RPMI7951 (cell line): ENCODE measurements around the gene STKLD1. TPM values are rescaled to one million over a fixed set of nuclear protein-coding genes. Genes with fewer than 3 reads are reported as not detected.
A peak's percentile ranks its signal among the peaks of the same experiment; 100 is the strongest.

Experiments used
- DNase-seq: peaks from one replicate; pipeline ENCODE4 v3.0.0-alpha.2; 2012; ENCODE audit warnings: low read depth
- total RNA-seq: library from RNA; depleted of rRNA; stranded (reverse); fragments of >200 nt; shearing (Covaris generic); gene quantifications from 2 replicates; pipeline ENCODE4 v1.2.3, GENCODE V29; 2014

Gene STKLD1
- total RNA-seq, 1 experiment from 2014 or later, result 1.7 TPM

DNA sequence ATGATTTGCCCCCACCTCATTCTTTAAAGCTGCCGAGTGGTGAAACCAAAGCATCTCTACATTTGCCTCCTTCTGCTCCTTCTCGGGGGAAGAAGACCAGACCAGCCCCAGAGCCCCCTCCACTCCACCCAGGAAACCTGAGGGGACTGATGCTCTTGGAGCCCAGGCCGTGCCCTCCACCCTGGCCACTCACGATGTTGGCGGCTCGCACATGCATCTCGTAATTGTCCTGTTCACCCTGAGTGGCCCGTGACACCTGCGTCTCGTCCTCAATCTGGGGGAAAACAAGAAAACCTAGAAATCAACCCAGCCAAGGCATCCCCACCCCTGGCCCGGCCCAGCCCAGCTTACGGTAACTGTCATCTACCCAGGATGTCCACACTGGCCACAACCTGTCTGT, 31.2 kb upstream of the STKLD1 start:
- no peak for DNase-seq

DNA sequence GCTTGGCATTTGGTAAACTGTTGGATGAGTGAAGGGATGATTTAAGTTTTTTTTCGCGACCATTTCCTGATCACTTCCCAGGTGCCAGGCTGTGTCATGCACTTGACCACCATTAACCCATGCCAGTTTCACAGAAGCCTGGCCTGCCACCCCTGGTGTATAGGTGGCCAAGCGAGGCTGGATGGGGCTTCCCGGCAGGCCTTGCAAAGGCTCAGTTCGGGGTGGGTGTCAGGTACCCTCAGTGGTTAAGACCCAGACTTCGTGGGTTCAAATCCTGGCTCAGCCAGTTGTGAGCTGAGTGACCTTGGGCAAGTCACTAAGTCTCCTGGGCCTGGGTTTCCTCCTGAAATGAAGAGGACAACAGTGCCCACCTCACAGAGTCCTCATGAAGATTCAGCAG, 30.6 kb upstream of the STKLD1 start:
- no peak for DNase-seq

DNA sequence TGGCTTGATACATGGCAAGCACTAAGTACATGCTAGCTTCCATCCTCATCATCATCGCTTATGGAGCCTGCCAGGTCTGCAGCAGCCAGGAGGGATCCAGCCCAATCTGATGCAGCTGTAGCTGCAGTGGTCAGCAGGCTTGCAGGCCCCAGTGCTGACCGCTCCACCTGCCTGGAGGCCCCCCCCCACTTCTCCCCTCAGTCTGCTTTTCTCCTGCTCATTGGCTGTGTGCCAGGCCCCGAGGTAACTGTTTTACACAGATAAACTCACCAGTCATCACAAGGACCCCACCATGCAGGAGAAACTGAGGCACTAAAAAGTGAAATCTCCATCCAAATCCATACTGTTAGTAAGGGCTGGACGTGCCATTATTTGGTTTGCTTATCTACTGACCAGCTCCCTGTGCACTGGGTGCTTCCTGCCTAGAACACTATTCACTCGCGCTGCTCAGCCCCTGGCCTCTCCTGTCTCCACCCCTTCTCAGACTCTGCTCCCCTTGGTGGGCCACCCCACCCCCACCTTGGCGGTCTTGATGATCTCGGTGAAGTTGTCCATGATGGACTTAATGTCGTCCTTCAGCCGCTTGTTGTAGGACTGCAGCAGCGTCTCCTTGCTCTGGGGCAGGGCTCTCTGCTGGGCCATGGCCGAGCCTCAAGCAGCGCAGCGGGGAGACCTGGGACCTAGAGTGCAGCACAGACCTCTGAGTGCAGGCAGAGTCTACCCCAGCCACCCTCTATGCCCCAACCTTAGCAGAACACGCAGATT, 30.0 kb upstream of the STKLD1 start:
- DNase-seq, result no peak

DNA sequence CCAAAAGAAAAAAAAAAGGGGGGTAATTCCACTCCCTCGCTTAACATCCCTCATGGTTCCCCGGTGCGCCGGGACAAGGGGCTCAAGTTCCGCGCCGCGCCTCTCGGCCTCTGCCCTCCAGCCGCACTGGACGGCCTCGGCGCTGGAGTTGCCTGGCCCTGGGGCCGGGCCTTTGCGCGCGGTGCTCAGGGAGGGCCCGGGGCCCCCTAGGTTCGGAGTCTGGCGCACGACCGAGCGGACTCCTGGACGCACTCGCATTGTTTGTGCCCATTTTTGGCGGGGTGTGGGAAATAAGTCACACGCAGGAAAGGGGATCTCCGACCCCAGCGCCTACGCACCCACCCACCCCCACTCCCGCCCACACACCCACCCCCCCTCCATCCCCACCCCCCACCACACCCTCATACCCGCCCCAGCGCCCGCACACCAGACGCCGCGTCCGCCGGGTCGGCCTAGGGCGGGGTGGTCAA, 28.6 kb upstream of the STKLD1 start:
- DNase-seq, result peak; percentile 35

DNA sequence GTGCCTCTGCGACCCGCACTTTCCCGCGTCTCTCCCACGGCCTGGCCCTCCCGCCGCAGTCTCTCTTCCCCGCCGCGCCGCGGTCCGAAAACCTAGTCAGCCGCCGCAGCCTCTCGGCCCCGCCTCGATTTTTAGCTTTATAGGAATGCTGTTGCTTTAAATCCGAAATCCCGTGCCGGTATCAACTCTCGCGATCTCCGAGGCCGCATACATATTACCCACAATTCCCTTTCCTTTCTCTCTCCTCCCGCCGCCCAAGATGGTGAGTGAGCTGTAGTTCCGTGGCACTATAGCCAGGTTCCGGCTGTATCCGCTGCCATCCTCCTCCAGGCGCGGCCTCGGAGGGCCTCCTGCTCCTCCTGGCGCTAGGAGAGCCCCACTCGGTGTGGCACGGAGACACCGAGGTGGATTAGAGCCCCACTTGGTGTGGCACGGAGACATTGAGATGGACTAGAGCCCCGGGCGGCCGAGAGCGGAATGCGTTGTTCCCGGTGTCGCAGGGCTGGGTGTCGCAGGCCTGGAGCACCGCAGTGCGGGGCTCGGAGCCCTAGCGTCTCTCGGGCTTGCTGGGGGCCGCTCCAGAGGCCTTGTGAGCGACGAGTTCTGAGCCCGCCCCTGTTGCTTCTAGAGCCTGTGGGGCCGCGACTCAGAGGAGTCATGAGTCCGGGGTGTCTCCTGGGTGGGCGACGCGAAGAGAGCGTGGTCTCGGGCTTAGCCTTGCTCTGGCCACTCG, 28.0 kb upstream of the STKLD1 start, which contains the start of the genes MED22 and RPL7A:
Gene MED22, minus strand, starts transcription at position 147 of the 733 bp plus-strand sequence. CDS start 1,469 bp downstream, outside the sequence.
Gene RPL7A, plus strand, starts transcription at position 234 of the 733 bp plus-strand sequence. Its CDS starts 26 bp downstream, at position 260.
- DNase-seq, result peak; percentile 93

DNA sequence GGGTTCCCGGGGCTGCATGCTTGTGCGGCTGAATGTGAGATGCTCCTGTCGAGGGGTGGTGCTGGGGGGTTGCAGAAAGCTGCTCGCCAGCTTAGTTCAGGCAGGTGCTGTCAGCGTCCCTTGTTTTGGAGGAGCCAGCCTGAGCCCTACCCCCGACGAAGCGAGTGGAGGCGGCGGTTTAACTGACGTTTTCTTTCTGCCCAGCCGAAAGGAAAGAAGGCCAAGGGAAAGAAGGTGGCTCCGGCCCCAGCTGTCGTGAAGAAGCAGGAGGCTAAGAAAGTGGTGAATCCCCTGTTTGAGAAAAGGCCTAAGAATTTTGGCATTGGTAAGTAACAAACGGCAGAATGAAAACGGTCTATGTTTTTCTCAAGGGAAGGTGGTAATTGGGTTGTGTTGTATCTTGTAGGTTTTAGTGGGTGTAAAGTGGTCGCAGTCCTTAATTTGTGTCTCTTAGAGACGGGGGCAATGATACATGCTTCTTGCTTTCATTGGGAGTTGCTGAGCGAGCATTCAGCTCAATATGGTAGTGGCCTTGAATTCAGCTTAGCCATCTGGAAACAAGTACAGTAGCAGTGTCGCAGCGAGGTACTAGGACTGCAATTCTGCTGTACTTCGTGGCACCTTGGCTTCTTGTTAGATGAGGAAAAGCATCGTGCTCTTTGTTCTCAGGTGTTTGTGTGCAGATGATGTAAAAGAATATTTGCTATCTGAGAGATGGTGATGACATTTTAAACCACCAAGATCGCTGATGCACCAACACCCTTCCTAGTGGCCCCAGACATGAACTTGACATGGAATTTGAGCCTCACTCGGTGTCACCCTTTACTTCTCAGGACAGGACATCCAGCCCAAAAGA, 27.2 kb upstream of the STKLD1 start:
- no peak for DNase-seq

DNA sequence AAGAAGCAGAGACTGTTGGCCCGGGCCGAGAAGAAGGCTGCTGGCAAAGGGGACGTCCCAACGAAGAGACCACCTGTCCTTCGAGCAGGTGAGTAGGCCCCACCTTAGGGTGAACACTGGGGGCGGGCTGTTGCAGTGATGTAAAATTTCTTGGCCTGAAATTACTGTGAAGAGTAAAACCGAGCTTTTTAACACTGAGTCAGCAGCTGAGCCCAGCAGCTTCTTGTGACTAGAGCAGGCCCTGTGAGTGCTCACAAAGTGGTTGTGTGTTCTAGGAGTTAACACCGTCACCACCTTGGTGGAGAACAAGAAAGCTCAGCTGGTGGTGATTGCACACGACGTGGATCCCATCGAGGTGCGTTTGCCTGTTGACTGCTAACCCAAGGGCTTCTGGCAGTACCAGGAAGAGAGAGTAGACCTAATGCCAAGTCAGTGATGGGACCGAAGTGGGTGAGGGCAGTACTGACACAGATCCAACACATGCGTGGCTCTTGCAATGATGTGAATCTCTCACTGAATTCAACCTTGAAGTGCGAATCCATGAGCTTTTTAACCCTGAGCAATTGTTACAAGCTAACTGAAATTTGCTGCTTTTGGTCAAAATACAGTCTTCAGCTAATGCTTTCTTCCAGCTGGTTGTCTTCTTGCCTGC, 26.1 kb upstream of the STKLD1 start:
- no peak for DNase-seq

DNA sequence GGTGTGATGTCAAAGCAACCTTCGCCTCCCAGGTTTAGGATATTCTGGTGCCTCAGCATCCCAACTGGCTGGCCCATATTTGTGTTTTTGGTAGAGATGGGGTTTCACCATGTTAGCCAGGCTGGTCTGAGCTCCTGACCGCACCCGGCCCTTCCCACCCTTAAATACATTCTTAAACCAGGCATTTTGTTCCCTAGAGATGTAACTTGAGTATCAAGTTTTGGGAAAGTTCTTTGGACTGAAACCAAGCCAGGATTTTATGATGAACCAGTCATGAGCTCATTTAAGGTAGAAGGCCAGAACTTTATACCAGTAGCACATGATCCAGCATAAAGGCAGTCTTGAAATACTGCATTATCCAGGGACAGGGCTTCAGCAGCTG, 24.6 kb upstream of the STKLD1 start:
- DNase-seq, result no peak

DNA sequence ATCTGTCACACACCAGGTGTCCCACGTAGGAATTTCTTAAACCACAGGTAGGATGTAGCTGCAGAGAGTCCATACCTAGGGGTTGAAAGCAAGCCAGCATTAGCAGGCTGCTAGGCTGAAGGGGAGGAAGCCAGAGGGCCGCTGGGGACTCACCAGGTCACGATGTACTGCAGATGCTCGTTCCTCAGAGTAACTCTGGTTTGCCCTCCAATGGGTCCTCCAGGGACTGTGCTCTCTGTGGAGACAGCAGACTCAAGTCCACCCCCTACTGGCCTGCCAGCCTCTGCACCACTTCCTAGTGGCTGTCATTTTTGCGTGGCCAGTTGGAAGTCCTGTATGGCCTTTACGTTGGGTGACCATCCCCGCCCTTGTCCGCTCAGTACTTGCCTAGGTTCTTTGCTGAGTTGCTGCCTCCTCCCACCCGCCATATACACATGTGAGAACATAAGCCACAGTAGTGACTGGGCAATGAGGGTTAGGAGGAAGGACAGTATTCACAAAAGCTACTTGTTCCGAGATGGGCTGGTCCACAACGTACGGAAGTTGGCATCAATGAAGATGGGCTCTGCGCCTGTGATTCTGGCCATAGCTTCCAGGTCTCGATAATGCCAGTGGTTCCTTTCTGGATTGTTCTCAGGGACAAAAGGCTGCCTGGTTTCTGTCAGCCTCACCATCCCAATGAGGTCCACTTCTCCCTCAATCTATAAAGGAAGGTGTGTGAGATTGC, 24.1 kb upstream of the STKLD1 start:
- DNase-seq, result peak; percentile 60

DNA sequence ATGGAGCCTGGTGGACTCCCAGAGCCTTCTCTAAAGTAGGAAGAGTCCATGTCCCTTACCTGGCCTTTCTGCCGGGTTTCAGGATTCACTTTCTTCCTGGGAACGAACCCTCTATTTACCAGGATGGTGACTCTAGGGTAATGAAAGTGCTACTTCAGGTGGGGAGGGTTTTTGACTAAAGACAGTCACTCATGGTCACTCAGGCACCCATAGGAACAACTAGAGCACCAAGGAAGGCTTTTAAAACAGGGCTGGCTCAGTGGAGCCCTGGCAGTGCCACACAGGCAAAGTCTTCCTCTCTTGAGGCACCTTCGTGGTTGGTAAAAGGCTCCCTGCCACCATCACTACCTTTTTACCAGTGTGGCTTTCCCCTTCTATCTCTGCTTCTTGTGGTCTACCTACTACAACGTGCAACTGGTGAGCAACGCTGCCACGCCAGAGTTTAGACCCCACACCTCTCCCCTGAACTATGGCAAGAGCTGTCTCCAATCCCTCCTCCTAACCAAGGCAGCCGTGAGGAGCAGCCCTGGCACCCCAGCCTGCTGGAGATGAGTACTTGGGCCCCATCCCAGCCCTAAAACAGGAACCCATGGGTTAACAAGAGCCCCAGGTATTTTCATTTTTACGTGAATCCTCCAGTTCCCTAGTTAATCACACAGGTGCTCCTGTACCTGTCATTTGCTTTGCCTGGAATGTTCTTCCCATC, 23.4 kb upstream of the STKLD1 start:
- no peak for DNase-seq

DNA sequence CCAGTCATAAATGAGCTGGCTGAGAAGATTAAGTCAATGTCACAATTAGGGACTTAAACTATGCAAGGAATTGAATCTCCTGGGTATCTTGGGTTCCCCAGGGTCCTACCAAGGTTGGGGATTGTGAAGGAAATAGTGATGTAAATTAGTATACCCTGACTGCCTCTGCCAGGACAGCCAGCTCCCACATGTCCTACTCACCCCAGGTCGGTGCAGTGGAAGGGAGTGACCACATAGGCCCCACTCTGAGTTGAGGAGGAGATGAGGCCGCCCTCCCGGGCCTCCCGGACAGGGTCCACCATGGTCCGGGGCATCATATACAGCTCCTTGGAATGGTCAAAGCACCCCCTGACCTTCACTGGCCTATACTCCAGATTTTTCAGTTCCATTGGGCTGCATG, 22.6 kb upstream of the STKLD1 start:
- DNase-seq, result no peak

DNA sequence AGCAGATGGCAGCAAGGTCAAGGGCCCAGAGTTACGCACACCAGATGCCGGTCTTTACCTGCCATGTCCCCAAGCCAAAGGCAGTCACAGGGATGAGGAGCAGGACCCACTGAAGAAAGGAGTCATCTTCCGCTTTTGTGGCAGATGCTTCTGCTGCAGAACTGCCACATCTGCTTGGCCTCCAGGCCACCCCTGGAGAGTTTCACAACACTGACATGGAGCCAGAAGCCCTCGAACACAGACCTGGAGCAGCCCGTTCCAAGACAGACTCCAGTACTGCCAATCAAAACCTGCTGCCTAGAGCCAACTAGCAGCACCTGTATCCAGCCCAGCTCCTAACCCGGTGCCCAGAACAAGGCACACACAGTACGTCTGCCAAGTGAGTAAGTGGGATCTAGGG, 21.4 kb upstream of the STKLD1 start:
- no peak for DNase-seq

DNA sequence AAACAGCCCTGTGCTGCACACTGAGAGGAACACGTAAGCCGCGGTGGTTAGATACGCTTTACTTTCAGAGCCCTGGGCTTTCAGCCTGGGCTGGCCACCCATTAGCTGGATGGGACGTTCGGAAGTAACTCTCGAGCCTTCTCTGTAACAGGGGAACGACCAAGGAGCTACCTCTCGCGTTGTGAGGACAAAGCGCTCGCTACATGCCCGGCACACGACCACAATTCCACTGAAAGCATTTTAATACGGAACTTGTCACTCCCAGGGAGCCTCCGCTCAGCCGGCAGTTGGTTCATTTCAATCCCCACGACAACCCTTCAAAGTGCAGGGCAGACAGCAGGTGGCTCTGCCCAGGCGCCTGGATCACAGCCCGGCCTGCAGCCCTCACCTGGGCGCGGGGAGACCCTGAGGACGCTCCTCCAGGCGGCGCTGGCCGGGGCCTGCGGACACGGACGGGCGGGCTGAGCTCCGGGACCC, 20.2 kb upstream of the STKLD1 start:
- DNase-seq, result no peak

DNA sequence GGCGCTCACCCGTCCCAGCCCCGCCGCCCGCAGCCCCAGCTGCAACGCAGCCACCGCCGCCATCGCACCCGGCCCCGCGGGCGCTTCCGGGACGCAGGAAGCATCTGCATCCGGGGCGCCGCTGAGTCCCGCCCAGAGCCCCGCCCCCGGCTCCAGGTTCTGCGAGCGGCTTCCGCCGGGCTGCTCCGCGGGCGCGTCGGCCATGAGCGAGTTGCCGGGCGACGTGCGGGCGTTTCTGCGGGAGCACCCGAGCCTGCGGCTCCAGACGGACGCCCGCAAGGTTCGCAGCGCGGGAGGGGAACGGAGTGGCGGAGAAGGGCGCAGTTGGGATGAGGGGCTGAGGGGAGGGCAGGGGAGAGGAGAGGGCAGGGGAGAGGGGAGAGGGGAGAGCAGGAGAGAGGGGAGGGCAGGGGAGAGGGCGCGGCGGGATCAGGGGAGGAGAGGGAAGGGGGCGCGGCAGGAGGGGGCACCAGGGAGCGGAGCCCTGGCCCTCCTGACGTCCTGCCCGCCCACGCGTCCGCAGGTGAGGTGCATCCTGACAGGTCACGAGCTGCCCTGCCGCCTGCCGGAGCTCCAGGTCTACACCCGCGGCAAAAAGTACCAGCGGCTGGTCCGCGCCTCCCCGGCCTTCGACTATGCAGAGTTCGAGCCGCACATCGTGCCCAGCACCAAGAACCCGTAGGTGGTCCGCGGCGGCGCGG, 19.6 kb upstream of the STKLD1 start, which contains the start of the genes SURF1 and SURF2:
Gene SURF1, minus strand, starts transcription at position 97 of the 701 bp plus-strand sequence. Its CDS starts 34 bp downstream, at position 63.
Gene SURF2, plus strand, starts transcription at position 160 of the 701 bp plus-strand sequence. Its CDS starts 43 bp downstream, at position 203.
- DNase-seq, result peak; percentile 77

DNA sequence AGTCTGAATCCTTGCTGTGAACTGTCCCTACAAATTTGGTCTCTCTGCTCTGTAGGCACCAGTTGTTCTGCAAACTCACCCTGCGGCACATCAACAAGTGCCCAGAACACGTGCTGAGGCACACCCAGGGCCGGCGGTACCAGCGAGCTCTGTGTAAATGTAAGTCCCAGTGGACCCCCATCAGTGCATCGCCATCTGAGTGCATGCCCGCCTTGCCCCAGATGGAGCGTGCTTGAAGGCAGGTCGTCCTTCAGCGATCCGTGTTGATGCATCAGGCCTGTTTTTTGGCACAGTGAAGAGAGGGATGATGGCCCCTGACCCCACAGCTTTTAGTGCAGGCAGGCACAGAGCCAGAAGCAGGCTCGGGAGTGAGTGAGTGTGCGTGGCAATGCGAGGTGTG, 18.5 kb upstream of the STKLD1 start:
- DNase-seq, result no peak

DNA sequence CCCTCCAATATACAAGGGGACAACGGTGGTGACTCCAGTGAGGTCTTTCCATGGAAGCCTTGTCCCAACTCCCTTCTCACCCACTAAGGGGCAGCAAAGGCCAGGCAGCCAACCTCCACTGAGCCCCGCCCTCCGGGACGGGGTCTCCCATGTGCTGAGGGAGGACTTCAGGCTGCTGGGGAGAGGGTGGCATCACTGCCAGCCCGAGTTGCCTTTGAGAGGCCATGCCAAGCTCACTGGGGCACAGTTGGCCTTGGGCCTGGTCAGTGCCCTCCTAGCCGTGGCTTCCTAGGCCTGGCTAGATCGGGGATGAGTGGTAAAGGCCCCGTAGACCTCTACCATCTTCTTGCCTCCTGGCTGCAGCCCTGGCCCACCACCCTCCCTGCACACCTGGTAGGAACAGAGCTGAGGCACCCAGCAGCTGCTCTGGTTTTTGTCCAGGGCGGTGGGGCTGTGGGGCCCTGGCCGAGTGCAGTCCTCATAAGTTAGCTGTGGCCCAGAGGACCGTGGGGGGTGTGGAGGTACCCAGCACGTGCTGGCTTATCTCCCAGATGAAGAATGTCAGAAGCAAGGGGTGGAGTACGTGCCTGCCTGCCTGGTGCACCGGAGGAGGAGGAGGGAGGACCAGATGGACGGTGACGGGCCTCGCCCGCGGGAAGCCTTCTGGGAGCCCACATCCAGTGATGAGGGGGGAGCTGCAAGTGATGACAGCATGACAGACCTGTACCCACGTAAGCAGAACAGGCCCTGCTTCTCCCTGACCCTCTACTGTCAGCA, 16.6 kb upstream of the STKLD1 start:
- no peak for DNase-seq

DNA sequence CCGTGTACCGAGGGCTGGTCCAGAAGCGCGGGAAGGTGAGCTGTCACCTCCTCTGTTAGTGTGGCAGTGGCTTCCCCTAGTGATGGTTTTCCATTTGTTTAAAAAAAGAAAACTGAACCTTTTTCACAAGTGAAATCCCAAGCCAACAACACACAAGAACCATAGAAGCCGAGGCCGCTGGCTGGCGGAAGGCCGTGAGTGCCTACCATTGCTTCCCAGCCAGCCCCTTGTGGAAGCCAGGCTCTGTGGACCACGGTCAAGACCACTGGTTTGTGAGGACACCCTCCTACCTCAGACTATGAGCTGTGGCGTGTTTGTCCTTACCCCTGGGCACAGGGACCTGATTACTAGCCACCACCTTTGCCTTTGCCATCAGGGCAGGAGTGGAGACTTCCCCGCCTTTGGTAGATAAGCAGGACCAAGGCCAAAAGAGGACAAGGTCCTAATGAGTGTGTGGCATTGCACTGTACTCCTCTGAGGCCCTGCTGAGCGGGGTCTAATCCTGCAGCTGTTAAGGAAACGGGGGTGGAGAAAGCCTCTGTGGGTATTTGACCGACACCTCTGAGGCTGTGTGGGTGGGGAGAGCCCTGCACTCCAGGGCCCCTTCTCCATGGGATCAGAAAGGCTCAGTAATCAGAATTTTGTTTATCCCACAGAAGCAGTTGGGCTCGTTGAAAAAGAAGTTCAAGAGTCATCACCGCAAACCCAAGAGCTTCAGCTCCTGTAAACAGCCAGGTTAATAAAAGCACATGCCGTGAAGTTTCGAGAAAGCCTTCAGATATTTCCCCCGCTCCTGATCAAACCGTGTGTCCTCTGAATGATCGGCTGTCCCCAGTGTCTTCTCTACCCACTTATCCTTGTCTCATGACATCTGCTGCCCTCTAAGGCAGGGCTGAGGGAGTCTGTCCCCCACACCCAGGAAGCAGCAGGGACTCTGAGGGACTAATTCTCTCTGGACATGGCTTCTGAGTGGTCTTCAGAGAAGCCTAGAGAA, 15.5 kb upstream of the STKLD1 start:
- no peak for DNase-seq
